Prostate gland (tissue), 2 donors: Measurements from ENCODE around the gene NDUFB2. TPM values are rescaled to one million over a fixed set of nuclear protein-coding genes. Genes with fewer than 3 reads are reported as not detected.
A peak's percentile ranks its signal among the peaks of the same experiment; 100 is the strongest.
"Not testable (repeated sequence)": the region's sequence is repeated elsewhere in the genome, so short reads cannot be mapped to it uniquely, and the experiment has no call there.

Experiments
- DNase-seq: peaks from one replicate; pipeline ENCODE4 v3.0.0-alpha.2; 2019; ENCODE audit warnings: low spot score
- H3K27ac ChIP-seq, 2 donors: fragments of 200-600 bp; sonication (generic); 2 replicates each; pipeline ENCODE4 v1.5.1; 2017 to 2019
- H3K27me3 ChIP-seq: fragments of 200-600 bp; sonication (generic); replicated peaks from 2 replicates; pipeline ENCODE4 v1.5.1; 2019; ENCODE audit not compliant: insufficient read depth
- H3K36me3 ChIP-seq, 2 donors: fragments of 200-600 bp; sonication (generic); 1 replicate in 1 of 2; 2 replicates in 1 of 2; pipeline versions ENCODE4 v1.5.1 to v1.8.1; 2017 to 2019
- H3K4me1 ChIP-seq: fragments of 200-600 bp; sonication (generic); replicated peaks from 2 replicates; pipeline ENCODE4 v1.5.1; 2019
- H3K4me3 ChIP-seq, 2 donors: fragments of 200-600 bp; sonication (generic); 2 replicates each; pipeline ENCODE4 v1.5.1; 2017 to 2019
- H3K9me3 ChIP-seq: fragments of 200-600 bp; sonication (generic); 2 replicates; pipeline ENCODE4 v1.5.1; 2017
- CTCF ChIP-seq, 4 experiments: fragments of 200-600 bp in 2 of 4; fragments of 450-650 bp in 2 of 4; sonication (generic) in 2 of 4; IDR thresholded peaks; 1 replicate in 3 of 4; 2 replicates in 1 of 4; pipeline ENCODE4 v1.5.1; 2016 to 2019; ENCODE audit warnings: antibody characterized with exemption in 4 of 4, mild to moderate bottlenecking in 2 of 4, moderate library complexity in 2 of 4
- POLR2A ChIP-seq: fragments of 450-650 bp; IDR thresholded peaks from one replicate; pipeline ENCODE4 v1.6.1; 2016; ENCODE audit warnings: antibody characterized with exemption, mild to moderate bottlenecking
- POLR2AphosphoS5 ChIP-seq: sonication (generic); formaldehyde crosslinking; IDR thresholded peaks from one replicate; pipeline ENCODE4 v1.6.1; 2017; ENCODE audit warnings: antibody characterized with exemption
- WGBS: methylation state at CpG from one replicate; pipeline ENCODE4 v1.1.5; 2018; 5-methylcytosine and 5-hydroxymethylcytosine counted together
- intact Hi-C: fragments of 100-400 bp; cut with DNase I; formaldehyde crosslinking; loops from one replicate; pipeline ENCODE4 v1.14.2; 2022
- total RNA-seq, 2 donors: library from RNA; depleted of rRNA; stranded (reverse); fragments of >200 nt; gene quantifications; one replicate each; pipeline ENCODE4 v1.1.0, GENCODE V29; 2016

The NDUFB2 gene
- total RNA-seq, 2 donors from 2014 or later: 151 to 333 TPM

GRCh38 chr7:140656548-140657515, 39.7 kb upstream of the NDUFB2 start:
- Histone ChIP-seq H3K4me1 (peaks cover 9% of the 10 kb centered on the region), H3K9me3 (no peaks in the 10 kb centered on the region), H3K27me3 (no peaks in the 10 kb centered on the region), H3K36me3 (no peaks in the 10 kb centered on the region), H3K27ac (peak overlapping the region; percentile 83 to 84), H3K4me3 (peak overlapping the region; percentile 2 to 17)
- WGBS: 31% methylated on average over 11 of the region's 11 CpGs
- peak; percentile 91 for DNase-seq
- TF ChIP-seq POLR2A (no peak), POLR2AphosphoS5 (peak; percentile 93), CTCF (IDR thresholded peaks at IDR 0.05) (no peak)
- intact Hi-C loops: loop anchor here (5.0 to 10.0 kb wide), 2 partner anchors 180 to 482 kb away; partner anchors contain the start of genes KDM7A and MKRN1

- Histone ChIP-seq H3K27ac (no peak overlapping the region), H3K9me3 (no peaks in the 10 kb centered on the region), H3K4me3 (no peak overlapping the region), H3K4me1 (peaks cover 9% of the 10 kb centered on the region), H3K36me3 (no peaks in the 10 kb centered on the region), H3K27me3 (no peaks in the 10 kb centered on the region)
- DNase-seq: no peak
- intact Hi-C loops: loop anchor here (5.0 to 10.0 kb wide), 2 partner anchors 181 to 483 kb away; partner anchors contain the start of genes KDM7A and MKRN1
- 81% methylated on average over 9 of the region's 9 CpGs for WGBS
- TF ChIP-seq CTCF (IDR thresholded peaks at IDR 0.05): no peak
- no peak for TF ChIP-seq POLR2AphosphoS5
- no peak for TF ChIP-seq POLR2A
Measured at GRCh38 chr7:140657891-140658290, 38.6 kb upstream of the NDUFB2 start.

GRCh38 chr7:140659856-140660255, 36.7 kb upstream of the NDUFB2 start:
- H3K4me3 ChIP-seq: no peak overlapping the region
- H3K9me3 ChIP-seq: no peaks in the 10 kb centered on the region
- H3K4me1 ChIP-seq: peaks cover 9% of the 10 kb centered on the region
- H3K27ac ChIP-seq: no peak overlapping the region
- 58% methylated on average over 8 of the region's 8 CpGs for WGBS
- TF ChIP-seq POLR2AphosphoS5: no peak
- no peak for TF ChIP-seq CTCF (IDR thresholded peaks at IDR 0.05)
- TF ChIP-seq POLR2A: no peak
- no peaks in the 10 kb centered on the region for H3K27me3 ChIP-seq
- DNase-seq: no peak
- intact Hi-C loops: loop anchor here (5.0 to 10.0 kb wide), 2 partner anchors 183 to 485 kb away; partner anchors contain the start of genes KDM7A and MKRN1
- H3K36me3 ChIP-seq: no peaks in the 10 kb centered on the region

GRCh38 chr7:140661124-140661523, 35.4 kb upstream of the NDUFB2 start:
- no peak overlapping the region for H3K4me3 ChIP-seq
- no peaks in the 10 kb centered on the region for H3K9me3 ChIP-seq
- DNase-seq: no peak
- TF ChIP-seq POLR2AphosphoS5: no peak
- peak in 1 of 4 experiments; percentile 39 for TF ChIP-seq CTCF (IDR thresholded peaks at IDR 0.05)
- no peak for TF ChIP-seq POLR2A
- H3K36me3 ChIP-seq: no peaks in the 10 kb centered on the region
- no peaks in the 10 kb centered on the region for H3K27me3 ChIP-seq
- intact Hi-C loops: no loop called here
- peaks cover 9% of the 10 kb centered on the region for H3K4me1 ChIP-seq
- 17% methylated on average over 2 of the region's 2 CpGs for WGBS
- no peak overlapping the region for H3K27ac ChIP-seq

GRCh38 chr7:140662938-140663337, 33.6 kb upstream of the NDUFB2 start:
- H3K27me3 ChIP-seq, H3K9me3 ChIP-seq, H3K27ac ChIP-seq, intact Hi-C loops, H3K4me3 ChIP-seq, H3K4me1 ChIP-seq, DNase-seq, H3K36me3 ChIP-seq: not testable (repeated sequence)
- 78% methylated on average over 1 of the region's 2 CpGs for WGBS
